Ectodermal cell (in vitro differentiated cells): Measurements from ENCODE around the gene GALR2.
"Not testable (repeated sequence)": the region's sequence is repeated elsewhere in the genome, so short reads cannot be mapped to it uniquely, and the experiment has no call there.

ENCODE experiments used
- H3K27ac ChIP-seq: 2 replicates; pipeline ENCODE4 v1.7.0; 2013; ENCODE audit warnings: mild to moderate bottlenecking, low read depth, low read length; ENCODE audit not compliant: insufficient read depth, poor library complexity, severe bottlenecking
- H3K27me3 ChIP-seq: 2 replicates; pipeline ENCODE4 v1.7.0; 2013; ENCODE audit warnings: mild to moderate bottlenecking, low read length; ENCODE audit not compliant: insufficient read depth, control insufficient read depth, poor library complexity, severe bottlenecking
- H3K36me3 ChIP-seq: one replicate; pipeline ENCODE4 v1.7.0; 2013; ENCODE audit warnings: low read length; ENCODE audit not compliant: control insufficient read depth, insufficient read depth
- H3K4me1 ChIP-seq: one replicate; pipeline ENCODE4 v1.7.0; 2013; ENCODE audit warnings: low read length; ENCODE audit not compliant: control insufficient read depth, insufficient read depth
- H3K4me3 ChIP-seq: 2 replicates; pipeline ENCODE4 v1.7.0; 2013; ENCODE audit warnings: low read depth, low read length, control low read depth; ENCODE audit not compliant: insufficient read depth
- H3K9me3 ChIP-seq: 2 replicates; pipeline ENCODE4 v1.7.0; 2013; ENCODE audit warnings: mild to moderate bottlenecking, low read length, moderate library complexity; ENCODE audit not compliant: control insufficient read depth
- WGBS, 2 experiments: methylation state at CpG; one replicate each; pipeline ENCODE4 v1.1.7; 2013; ENCODE audit warnings: missing lambda C conversion rate in 2 of 2; 5-methylcytosine and 5-hydroxymethylcytosine counted together

GALR2 gene

DNA sequence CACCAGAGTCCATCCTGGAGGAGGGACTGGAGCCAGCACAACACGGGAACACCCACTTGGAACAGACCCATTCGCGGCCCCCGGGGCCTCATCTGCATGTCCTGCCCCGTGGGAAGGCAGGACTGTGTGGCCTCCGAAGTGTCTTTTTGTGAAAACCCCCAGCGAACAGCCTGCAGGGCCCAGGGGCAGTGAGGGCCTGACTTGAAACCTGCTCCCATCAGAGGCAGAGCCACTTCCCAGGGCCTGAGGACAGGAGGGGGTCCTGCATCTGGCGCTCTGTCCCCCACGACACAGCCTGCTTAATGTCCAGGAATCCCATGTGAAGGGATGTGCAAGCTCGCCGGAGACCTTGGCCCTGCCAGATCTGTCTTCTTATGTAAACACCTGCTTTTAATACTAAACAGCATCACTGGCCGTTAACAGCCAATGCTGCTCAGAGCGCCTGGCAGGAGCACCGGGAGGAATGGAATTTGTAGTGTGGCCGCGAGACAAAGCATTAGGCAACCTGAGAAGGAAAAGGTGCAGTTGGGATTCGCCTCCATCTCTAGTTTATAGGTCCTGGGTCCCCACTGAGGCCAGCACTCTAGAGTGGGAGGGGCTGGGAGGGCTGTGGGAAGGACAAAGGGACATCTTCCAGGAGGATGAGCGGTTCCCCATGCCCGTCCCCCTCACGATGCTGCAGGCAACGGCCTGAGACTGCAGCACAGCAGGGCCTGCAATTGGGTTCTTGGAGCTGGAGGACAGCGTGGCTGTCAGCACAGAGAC is 37.9 kb upstream of the GALR2 start:
- Histone ChIP-seq H3K27ac (no peak overlapping the region), H3K36me3 (peaks cover 34% of the 10 kb centered on the region), H3K9me3 (no peaks in the 10 kb centered on the region), H3K4me1 (peaks cover 10% of the 10 kb centered on the region), H3K4me3 (no peak overlapping the region), H3K27me3 (no peaks in the 10 kb centered on the region)
- WGBS, 2 experiments, result 64 to 65% methylated on average over 22 of the region's 22 CpGs

DNA sequence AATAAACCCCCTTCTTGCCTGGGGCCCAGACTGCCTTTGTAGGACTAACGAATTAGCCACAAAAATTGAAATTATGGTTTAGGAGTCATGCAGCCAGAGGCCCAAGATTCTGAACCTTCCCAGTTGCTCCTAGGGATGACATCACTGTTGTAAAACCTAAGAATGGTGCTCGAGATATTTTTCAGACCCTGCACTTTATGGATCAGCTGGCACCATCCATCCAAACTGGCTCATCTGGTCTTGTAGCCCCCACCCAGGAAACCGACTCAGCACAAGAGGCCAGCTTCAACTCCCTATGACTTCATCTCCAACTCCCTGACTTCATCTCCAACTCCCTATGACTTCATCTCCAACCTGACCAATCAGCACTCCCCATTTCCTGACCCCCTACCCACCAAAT is 36.5 kb upstream of the GALR2 start:
- H3K36me3 ChIP-seq, result peaks cover 36% of the 10 kb centered on the region

DNA sequence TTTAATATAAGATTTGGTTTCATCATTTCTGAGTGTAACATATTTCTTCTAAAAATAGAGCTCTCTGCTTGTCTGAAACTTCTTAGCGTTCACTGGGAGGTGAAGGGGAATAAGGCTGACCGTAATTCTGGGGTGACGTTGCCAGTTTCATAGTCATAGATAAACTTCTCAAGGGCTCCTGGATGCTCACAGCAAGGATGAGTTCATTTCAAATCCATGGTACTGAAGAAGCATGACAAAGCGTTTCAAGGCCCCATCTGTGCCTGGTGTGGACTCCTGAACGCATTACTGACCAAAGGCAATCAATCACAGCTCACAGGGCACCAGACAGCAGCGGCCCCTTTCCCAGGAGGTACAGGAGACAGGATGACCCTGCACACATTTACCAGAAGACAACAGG is 35.5 kb upstream of the GALR2 start:
- H3K36me3 ChIP-seq, result peaks cover 46% of the 10 kb centered on the region
- 88 to 94% methylated on average over 6 of the region's 6 CpGs for WGBS, 2 experiments

More for the DNA sequence above, 36.5 kb upstream of the GALR2 start:
- Histone ChIP-seq H3K27ac (no peak overlapping the region), H3K9me3 (no peaks in the 10 kb centered on the region), H3K4me3 (no peak overlapping the region), H3K27me3 (no peaks in the 10 kb centered on the region), H3K4me1 (peaks cover 10% of the 10 kb centered on the region)
- WGBS, 2 experiments, result 96% methylated on average over 3 of the region's 3 CpGs

DNA sequence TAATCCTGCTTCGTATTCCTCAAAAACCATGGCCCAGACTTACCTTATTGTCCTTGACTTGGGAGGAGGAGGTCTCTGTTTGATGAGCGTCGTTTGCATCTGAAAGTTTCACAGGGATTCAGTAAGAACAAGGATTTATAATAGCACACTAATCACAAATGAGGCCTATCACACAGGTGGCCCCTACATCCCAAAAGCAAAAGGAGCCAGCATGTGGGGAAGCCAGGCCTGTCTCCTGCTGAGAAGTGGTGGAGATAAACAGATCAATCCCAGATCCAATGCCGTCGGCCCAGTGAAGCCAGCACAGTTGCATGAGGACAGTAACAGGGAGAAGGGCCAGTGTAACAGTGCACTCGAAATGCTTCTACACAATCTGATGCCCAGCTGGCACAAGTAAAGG is 34.2 kb upstream of the GALR2 start:
- H3K36me3 ChIP-seq, result peaks cover 55% of the 10 kb centered on the region
- peaks cover 10% of the 10 kb centered on the region for H3K4me1 ChIP-seq
- H3K9me3 ChIP-seq, result no peaks in the 10 kb centered on the region
- no peaks in the 10 kb centered on the region for H3K27me3 ChIP-seq
- no peak overlapping the region for H3K4me3 ChIP-seq
- 54 to 63% methylated on average over 6 of the region's 6 CpGs for WGBS, 2 experiments
- no peak overlapping the region for H3K27ac ChIP-seq

More for the DNA sequence above, 35.5 kb upstream of the GALR2 start:
- Histone ChIP-seq H3K4me3 (no peak overlapping the region), H3K4me1 (peaks cover 10% of the 10 kb centered on the region), H3K27me3 (no peaks in the 10 kb centered on the region), H3K9me3 (no peaks in the 10 kb centered on the region), H3K27ac (no peak overlapping the region)

DNA sequence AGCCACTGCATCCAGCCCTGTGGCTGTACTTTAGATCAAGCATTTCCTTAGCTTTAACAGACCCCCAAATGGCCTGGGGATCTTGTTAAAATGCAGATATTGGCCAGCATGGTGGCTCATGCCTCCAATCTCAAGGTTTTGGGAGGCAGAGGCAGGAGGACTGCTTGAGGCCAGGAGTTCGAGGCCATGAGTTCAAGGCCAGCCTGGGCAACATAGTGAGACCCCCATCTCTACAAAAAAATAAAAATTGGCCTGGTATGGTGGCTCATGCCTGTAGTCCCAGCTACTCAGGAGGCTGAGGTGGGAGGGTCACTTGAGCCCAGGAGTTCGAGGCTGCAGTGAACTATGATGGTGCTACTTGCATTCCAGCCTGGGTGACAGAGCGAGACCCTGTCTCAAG is 31.7 kb upstream of the GALR2 start:
- not testable (repeated sequence) for H3K27me3 ChIP-seq, H3K9me3 ChIP-seq, H3K27ac ChIP-seq, H3K4me1 ChIP-seq, H3K4me3 ChIP-seq
- H3K36me3 ChIP-seq, result peaks cover 68% of the 10 kb centered on the region
- 94 to 96% methylated on average over 3 of the region's 3 CpGs for WGBS, 2 experiments

DNA sequence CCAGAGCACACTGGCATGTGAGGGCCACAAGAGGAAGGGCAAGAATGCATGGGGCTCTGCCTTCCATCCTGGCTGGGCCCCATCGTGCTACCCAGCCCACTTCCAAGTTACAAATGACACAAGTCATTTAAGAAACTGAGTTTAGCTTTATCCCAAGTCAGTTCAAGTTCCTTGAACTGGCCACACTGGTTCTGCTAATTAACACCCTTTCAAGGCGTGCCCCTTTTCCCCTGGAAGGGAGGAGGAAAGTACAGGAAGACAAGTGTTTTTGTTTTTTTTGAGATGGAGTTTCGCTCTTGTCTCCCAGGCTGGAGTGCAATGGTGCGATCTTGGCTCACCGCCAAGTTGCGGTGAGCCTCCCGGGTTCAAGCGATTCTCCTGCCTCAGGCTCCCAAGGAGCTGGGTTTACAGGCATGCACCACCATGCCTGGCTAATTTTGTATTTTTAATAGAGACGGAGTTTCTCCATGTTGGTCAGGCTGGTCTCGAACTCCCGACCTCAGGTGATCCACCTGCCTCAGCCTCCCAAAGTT is 30.0 kb upstream of the GALR2 start:
- H3K9me3 ChIP-seq, H3K27ac ChIP-seq, H3K4me3 ChIP-seq, H3K4me1 ChIP-seq, H3K27me3 ChIP-seq: not testable (repeated sequence)
- peaks cover 62% of the 10 kb centered on the region for H3K36me3 ChIP-seq
- 95 to 96% methylated on average over 11 of the region's 11 CpGs for WGBS, 2 experiments

DNA sequence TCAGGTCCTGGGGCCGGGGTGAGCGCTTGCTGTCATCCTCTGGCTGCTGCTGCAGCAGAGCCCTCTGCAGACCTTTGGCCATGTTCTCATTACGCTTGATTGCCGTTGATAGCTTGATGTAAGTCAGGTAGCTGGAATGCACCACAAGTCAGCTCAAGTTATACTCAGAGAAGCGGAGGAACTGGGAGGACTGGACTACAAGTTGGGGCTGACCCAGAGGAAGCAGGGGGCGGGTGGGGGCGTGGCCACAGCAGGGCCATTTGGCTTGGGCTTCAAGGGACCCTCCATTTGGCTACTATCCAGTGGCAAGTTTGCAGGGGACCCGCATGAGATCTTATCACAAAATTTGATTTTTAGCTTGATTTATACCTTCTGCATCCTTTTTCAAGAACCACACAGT is 28.5 kb upstream of the GALR2 start:
- Histone ChIP-seq H3K27me3 (no peaks in the 10 kb centered on the region), H3K4me1 (no peaks in the 10 kb centered on the region), H3K36me3 (peaks cover 60% of the 10 kb centered on the region), H3K27ac (no peak overlapping the region), H3K4me3 (no peak overlapping the region), H3K9me3 (no peaks in the 10 kb centered on the region)
- WGBS, 2 experiments, result 96 to 97% methylated on average over 8 of the region's 8 CpGs

- WGBS, 2 experiments, result 95% methylated on average over 9 of the region's 9 CpGs
- Histone ChIP-seq H3K9me3 (no peaks in the 10 kb centered on the region), H3K27me3 (no peaks in the 10 kb centered on the region), H3K36me3 (peaks cover 54% of the 10 kb centered on the region), H3K27ac (no peak overlapping the region), H3K4me1 (no peaks in the 10 kb centered on the region), H3K4me3 (no peak overlapping the region)
Measured at GRCh38 chr17:76048025-76048605, 26.5 kb upstream of the GALR2 start.

- Histone ChIP-seq H3K27me3 (no peaks in the 10 kb centered on the region), H3K36me3 (peaks cover 48% of the 10 kb centered on the region), H3K4me1 (no peaks in the 10 kb centered on the region), H3K4me3 (no peak overlapping the region), H3K9me3 (no peaks in the 10 kb centered on the region), H3K27ac (no peak overlapping the region)
- 92 to 97% methylated on average over 9 of the region's 9 CpGs for WGBS, 2 experiments
Measured at GRCh38 chr17:76048711-76049110, 25.9 kb upstream of the GALR2 start.

GRCh38 chr17:76049239-76049638 is 25.3 kb upstream of the GALR2 start:
- 92 to 98% methylated on average over 3 of the region's 3 CpGs for WGBS, 2 experiments

More at GRCh38 chr17:76049239-76049638, 25.3 kb upstream of the GALR2 start:
- H3K4me1 ChIP-seq, result no peaks in the 10 kb centered on the region
- no peaks in the 10 kb centered on the region for H3K9me3 ChIP-seq
- no peak overlapping the region for H3K27ac ChIP-seq
- H3K27me3 ChIP-seq, result no peaks in the 10 kb centered on the region
- H3K4me3 ChIP-seq, result no peak overlapping the region
- H3K36me3 ChIP-seq, result peaks cover 46% of the 10 kb centered on the region
